ENCODE measurements around the gene KIF5C. TPM values are rescaled to one million over a fixed set of nuclear protein-coding genes. Genes with fewer than 3 reads are reported as not detected.

KIF5C gene
- total RNA-seq, 2 donors from 2014 or later, result 1.6 to 3.4 TPM

GRCh38 chr2:148983896-148984295 is 108.9 kb downstream of the KIF5C start:
- Histone ChIP-seq H3K36me3 (no peaks in the 10 kb centered on the region), H3K27me3 (no peaks in the 10 kb centered on the region), H3K4me1 (no peaks in the 10 kb centered on the region), H3K9me3 (no peaks in the 10 kb centered on the region), H3K9ac (ENCODE audit: low read depth in 2 of 2, low read length in 2 of 2) (no peak overlapping the region), H3K27ac (no peak overlapping the region), H3K4me3 (no peak overlapping the region)
- intact Hi-C loops (cut with DNase I), result loop anchor here (10.0 kb wide), 1 partner anchor 469 kb away; no protein-coding TSS in a partner anchor
- TF ChIP-seq, protein P1, sequence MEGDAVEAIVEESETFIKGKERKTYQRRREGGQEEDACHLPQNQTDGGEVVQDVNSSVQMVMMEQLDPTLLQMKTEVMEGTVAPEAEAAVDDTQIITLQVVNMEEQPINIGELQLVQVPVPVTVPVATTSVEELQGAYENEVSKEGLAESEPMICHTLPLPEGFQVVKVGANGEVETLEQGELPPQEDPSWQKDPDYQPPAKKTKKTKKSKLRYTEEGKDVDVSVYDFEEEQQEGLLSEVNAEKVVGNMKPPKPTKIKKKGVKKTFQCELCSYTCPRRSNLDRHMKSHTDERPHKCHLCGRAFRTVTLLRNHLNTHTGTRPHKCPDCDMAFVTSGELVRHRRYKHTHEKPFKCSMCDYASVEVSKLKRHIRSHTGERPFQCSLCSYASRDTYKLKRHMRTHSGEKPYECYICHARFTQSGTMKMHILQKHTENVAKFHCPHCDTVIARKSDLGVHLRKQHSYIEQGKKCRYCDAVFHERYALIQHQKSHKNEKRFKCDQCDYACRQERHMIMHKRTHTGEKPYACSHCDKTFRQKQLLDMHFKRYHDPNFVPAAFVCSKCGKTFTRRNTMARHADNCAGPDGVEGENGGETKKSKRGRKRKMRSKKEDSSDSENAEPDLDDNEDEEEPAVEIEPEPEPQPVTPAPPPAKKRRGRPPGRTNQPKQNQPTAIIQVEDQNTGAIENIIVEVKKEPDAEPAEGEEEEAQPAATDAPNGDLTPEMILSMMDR (IDR thresholded peaks at IDR 0.05), result no peak
- DNase-seq, result no peak

DNA sequence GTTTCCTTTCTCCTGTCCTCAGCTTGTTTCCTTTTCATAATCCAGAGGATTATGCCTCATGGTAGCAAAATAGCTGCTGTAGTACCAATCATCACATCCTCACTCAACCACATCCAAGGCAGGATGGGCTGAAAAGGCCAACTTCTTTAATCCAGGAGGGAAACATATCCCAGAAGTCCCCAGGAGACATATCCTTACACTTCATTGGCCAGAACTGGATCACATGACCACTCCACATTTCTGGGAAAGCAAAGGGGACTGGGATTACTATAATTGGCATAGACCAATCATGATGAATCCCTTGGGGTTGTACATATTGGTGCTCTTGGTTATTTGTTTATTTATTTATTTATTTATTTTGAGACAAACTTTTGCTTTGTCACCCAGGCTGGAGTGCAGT is 109.4 kb downstream of the KIF5C start:
- H3K9ac ChIP-seq (ENCODE audit: low read depth in 2 of 2, low read length in 2 of 2), result no peak overlapping the region
- H3K4me1 ChIP-seq, result no peaks in the 10 kb centered on the region
- H3K36me3 ChIP-seq, result no peaks in the 10 kb centered on the region
- H3K4me3 ChIP-seq, result no peak overlapping the region
- H3K27me3 ChIP-seq, result no peaks in the 10 kb centered on the region
- no peak for DNase-seq
- intact Hi-C loops (cut with DNase I), result loop anchor here (10.0 kb wide), 1 partner anchor 470 kb away; no protein-coding TSS in a partner anchor
- no peak overlapping the region for H3K27ac ChIP-seq
- TF ChIP-seq, protein P1 (IDR thresholded peaks at IDR 0.05), result no peak
- no peaks in the 10 kb centered on the region for H3K9me3 ChIP-seq

DNA sequence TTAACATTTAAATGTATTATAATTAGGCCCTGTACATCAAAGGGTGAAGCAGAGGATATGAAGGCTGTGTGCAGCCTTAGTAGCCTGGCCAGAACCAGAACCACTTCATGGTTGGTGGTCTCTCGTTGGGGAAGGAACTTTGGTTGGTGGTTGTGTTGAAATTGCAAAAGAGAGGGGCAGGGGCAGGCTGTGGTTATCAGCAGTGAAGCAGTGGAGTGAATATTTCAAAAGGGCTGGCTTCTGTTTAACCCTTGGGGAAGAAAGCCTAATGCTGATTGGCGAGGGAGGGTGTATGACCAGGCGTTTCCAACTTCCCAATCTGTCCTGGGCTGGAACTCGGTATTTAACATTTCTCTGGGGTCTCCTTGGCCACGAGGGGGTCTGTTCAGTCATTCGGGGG is 112.3 kb downstream of the KIF5C start:
- Histone ChIP-seq H3K9me3 (no peaks in the 10 kb centered on the region), H3K27me3 (no peaks in the 10 kb centered on the region), H3K9ac (ENCODE audit: low read depth in 2 of 2, low read length in 2 of 2) (no peak overlapping the region), H3K4me3 (no peak overlapping the region), H3K27ac (no peak overlapping the region), H3K4me1 (no peaks in the 10 kb centered on the region), H3K36me3 (no peaks in the 10 kb centered on the region)
- intact Hi-C loops (cut with DNase I), result loop anchor here (5.0 to 10.0 kb wide), 2 partner anchors 345 to 472 kb away; partner anchors contain the start of gene EPC2
- DNase-seq, result no peak
- TF ChIP-seq, protein P1 (IDR thresholded peaks at IDR 0.05), result no peak

GRCh38 chr2:148988337-148988736 is 113.3 kb downstream of the KIF5C start:
- Histone ChIP-seq H3K9ac (ENCODE audit: low read depth in 2 of 2, low read length in 2 of 2) (no peak overlapping the region), H3K4me1 (no peaks in the 10 kb centered on the region), H3K4me3 (no peak overlapping the region), H3K9me3 (no peaks in the 10 kb centered on the region), H3K27ac (no peak overlapping the region), H3K27me3 (no peaks in the 10 kb centered on the region), H3K36me3 (no peaks in the 10 kb centered on the region)
- intact Hi-C loops (cut with DNase I), result loop anchor here (5.0 to 10.0 kb wide), 2 partner anchors 346 to 474 kb away; partner anchors contain the start of gene EPC2
- TF ChIP-seq, protein P1 (IDR thresholded peaks at IDR 0.05), result no peak
- DNase-seq, result no peak

GRCh38 chr2:148989882-148990493 is 115.0 kb downstream of the KIF5C start:
- Histone ChIP-seq H3K27ac (no peak overlapping the region), H3K4me1 (no peaks in the 10 kb centered on the region)
- intact Hi-C loops (cut with DNase I), result loop anchor here (5.0 to 10.0 kb wide), 3 partner anchors 348 to 1055 kb away; partner anchors contain the start of gene EPC2

More at GRCh38 chr2:148989882-148990493, 115.0 kb downstream of the KIF5C start:
- Histone ChIP-seq H3K4me3 (no peak overlapping the region), H3K9me3 (no peaks in the 10 kb centered on the region), H3K27me3 (no peaks in the 10 kb centered on the region), H3K9ac (ENCODE audit: low read depth in 2 of 2, low read length in 2 of 2) (no peak overlapping the region), H3K36me3 (no peaks in the 10 kb centered on the region)
- TF ChIP-seq, protein P1 (IDR thresholded peaks at IDR 0.05), result peak; percentile 59
- peak; percentile 67 for DNase-seq

All from colonic mucosa (tissue), 4 donors.